RKO (cell line): ENCODE measurements around the gene TUBAL3.
"Not testable (repeated sequence)": the region's sequence is repeated elsewhere in the genome, so short reads cannot be mapped to it uniquely, and the experiment has no call there.

Experiments used
- DNase-seq: peaks from one replicate; pipeline ENCODE4 v3.0.0-alpha.2; 2016; ENCODE audit warnings: low spot score

TUBAL3 gene

DNA sequence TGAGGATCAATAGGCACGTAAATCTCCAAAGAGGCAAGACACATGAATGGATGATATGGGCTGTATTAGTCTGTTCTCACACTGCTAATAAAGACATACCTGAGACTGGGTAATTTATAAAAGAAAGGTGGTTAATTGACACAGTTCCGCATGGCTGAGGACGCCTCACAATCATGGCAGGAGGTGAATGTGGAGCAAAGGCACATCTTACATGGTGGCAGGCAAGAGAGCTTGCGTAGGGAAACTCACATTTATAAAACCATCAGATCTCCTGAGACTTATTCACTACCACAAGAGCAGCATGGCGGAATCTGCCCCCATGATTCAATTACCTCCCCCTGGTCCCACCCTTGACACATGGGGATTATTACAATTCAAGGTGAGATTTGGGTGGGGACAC lies 25.4 kb downstream of the TUBAL3 start:
- DNase-seq, result not testable (repeated sequence)

DNA sequence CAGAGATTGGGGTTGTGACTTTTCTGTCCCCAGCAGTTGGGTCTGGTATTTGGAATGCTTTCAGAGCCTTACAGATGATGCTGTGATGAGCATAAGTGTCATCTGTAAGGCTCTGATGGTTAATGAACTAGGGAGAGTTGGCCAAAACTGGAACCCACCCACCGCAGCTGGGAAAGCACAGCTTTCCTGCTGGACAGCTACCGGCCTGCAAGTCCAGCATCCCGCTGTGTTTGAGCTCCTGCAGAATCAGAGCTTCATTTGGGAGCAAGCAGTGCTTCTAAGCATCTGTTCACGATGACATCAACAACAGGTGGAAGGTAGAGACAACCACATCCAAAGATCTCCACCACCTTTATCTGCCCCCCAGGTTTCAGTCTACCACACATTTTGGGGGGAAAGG lies 28.2 kb downstream of the TUBAL3 start:
- DNase-seq, result no peak

GRCh38 chr10:5373891-5374611 lies 30.6 kb downstream of the TUBAL3 start:
- no peak for DNase-seq

DNA sequence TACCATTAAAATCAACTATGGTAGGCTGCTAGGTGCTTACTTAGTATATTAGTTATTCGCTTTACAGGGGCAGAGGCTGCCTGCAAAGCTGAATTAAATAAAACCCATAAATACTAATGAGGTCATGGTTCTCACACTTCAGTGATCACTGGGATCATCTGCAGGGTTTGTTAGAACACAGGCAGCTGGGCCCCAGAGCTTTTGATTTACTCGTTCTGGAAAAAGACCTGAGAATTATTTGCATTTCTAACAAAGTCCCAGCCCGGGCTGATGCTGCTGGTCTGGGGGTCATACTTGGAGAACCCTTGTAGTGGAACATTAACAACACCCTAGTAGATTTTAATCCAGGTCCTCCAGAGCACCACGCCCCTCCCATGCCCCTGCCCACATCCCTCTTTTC lies 31.3 kb downstream of the TUBAL3 start:
- no peak for DNase-seq

DNA sequence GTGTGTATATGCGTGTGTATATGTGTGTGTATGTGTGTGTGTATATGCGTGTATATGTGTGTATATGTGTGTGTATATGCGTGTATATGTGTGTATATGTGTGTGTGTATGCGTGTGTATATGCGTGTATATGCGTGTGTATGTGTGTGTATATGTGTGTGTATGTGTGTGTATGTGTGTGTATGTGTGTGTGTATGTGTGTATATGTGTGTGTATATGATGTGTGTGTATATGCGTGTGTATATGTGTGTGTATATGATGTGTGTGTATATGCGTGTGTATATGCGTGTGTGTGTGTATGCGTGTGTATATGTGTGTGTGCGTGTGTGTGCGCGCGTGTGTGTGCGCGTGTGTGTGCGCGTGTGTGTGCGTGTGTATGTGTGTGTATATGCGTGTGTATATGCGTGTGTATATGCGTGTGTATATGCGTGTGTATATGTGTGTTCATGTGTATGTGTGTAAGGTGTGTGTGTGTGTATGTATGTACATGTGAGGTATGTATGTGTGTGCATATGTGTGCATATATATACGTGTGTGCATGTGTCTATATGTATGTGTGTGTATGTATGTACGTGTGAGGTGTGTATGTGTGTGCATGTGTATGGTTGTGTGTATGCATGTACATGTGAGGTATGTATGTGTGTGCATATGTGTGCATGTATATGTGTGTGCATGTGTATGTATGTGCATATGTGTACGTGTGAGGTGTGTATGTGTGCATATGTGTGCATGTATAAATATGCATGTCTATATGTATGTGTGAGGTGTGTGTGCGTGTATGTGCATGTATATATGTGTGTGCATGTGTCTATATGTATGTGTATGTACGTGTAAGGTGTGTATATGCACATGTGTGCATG lies 33.9 kb downstream of the TUBAL3 start:
- no peak for DNase-seq

GRCh38 chr10:5369362-5370158 lies 35.1 kb downstream of the TUBAL3 start:
- DNase-seq, result no peak

DNA sequence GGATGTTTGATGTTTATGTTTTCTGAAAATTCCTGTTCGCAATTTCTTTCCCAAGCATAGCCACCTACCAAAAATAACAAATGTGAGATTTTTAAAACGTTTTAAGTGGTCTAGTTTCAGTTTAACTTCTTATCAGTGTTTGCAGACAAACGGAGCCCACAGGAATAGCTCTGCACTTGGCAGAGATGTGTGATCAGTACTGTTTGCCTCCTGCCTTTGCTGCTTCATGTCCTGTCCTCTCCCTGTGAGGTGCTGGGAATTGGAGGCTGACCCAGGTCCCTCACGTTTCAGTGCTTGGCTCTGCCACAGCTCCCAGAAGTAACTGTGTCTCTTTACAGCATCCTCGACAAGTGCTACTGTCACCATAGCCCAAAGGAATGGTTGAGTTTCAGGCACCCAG lies 38.7 kb downstream of the TUBAL3 start:
- DNase-seq, result no peak

DNA sequence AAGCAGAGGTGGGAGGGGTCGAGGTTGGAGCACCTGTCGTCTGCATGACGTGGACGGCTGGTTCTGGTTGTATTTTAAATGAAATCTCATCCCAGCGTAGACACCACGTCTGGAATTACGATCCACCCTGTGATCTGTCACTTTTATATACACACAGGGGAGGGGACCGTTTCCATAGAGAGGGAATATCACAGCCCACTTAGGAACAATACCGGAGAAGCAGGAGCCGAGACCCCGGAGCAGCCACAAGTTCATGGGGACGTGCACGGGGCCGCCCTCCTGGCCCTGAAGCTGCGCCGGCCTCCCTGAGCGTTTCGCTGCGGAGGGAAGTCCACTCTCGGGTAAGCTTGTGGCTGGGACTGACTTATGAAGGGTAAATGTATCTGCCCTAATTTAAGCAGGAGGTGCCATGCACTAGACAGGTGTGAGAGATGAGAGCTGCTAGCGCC lies 39.7 kb downstream of the TUBAL3 start, which contains the start of gene UCN3:
Gene UCN3, plus strand, starts transcription at position 77 of the 449 bp plus-strand sequence. CDS start 8,755 bp downstream, outside the sequence.
- no peak for DNase-seq

- no peak for DNase-seq
Measured at GRCh38 chr10:5364374-5364773, 40.3 kb downstream of the TUBAL3 start.

GRCh38 chr10:5362873-5363272 lies 41.8 kb downstream of the TUBAL3 start:
- DNase-seq, result no peak

DNA sequence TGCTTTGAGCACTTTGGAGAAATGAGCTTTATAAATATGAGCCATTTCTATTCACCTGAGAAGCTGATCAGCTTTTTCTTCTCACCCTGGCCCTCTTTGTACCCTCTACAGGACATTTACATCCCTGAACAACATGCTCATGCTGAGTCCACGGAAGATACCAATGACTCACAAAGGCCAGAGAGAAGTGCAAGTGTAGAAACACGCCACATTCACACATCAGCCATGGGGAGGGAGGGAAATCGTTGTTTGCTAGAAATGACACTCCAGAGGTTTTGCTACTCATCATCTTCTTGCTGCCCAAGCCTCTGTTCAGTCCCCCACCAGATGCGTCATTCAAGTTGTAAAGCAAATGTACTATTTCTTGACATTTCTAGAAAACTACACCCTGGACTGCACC lies 42.7 kb downstream of the TUBAL3 start:
- DNase-seq, result no peak

DNA sequence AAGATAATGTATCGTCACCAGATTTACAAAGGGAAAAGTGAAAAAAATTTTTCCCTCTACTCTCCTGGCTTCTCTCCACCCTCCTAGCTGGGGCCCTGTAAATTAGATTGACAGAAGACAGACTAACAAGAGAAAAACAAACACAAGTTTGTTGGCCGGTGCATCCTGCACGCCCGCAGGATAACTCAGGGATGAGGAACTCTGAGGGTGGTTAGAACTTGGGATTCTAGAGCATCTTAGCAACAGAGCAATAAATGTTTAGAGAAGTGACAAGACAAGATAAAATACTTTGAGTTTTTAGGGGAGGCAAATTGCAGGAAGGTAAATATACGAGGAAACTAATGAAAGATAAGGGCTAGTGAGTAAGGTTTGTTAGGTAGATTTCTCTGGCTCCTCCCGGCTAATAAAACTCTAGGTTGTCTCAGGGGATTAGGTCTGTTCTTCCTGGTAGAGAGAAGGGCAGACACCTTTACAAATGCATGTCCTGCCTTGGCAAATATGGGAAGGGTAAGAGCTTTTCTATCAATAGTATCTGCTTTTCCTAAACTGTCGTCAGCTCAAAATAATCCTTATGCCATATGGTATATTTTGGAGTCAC lies 44.2 kb downstream of the TUBAL3 start:
- DNase-seq, result no peak

- DNase-seq, result no peak
Measured at GRCh38 chr10:5356302-5356763, 48.3 kb downstream of the TUBAL3 start.

DNA sequence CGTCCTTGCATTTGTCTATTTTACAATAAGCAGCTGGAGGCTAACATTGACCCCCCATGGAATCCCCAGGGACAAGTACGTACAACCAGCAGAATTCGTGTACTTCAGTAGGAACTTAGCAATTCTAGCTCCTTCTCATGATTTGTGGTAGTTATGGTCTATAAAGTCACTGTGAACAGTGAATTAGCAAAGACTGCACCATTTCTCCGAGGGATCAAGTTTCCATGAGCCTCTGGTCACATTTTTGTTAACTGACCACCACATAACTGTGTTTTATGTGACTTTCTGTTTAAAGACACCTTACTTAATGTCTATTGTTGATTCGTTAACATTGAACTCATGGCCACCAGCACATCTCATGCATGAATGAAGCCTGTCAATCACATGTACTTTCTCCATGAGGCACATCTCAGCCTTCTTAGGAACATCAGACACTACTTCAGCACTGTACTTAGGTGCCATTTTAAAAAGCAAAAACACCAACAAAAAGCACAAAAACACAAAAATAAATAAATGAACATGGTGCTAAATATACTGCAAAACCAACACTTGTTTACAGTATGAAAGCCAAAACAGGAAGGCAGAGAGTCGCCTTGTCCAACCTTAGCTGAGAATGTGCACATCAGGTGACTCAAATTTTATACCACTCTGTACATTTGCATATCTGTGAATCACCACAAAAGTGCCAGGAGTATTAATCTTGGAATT lies 48.9 kb downstream of the TUBAL3 start:
- no peak for DNase-seq

DNA sequence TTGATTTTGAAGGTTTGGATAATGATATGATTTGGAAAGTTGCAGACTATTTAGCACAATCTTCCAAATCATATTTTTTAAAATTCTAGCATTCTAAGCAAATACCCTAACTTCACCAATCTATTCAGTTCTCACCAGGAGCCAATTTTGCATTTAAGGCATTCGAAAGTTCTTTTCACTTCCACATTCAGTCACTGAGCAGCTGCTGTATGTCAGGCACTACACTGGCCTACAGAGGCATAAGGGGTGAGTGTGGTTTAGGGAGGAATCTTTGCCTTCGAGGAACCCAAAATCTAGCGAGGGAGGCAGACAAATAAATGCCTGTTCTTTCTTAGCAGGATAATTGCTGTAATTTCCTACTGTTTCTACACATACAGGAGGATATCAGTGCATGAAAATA lies 50.6 kb downstream of the TUBAL3 start:
- no peak for DNase-seq

GRCh38 chr10:5349362-5349761 lies 55.3 kb downstream of the TUBAL3 start:
- DNase-seq, result no peak

- DNase-seq, result no peak
Measured at GRCh38 chr10:5346881-5347280, 57.7 kb downstream of the TUBAL3 start.

GRCh38 chr10:5344746-5345145 lies 59.9 kb downstream of the TUBAL3 start:
- no peak for DNase-seq

GRCh38 chr10:5343979-5344378 lies 60.6 kb downstream of the TUBAL3 start:
- DNase-seq, result no peak

GRCh38 chr10:5343561-5343960 lies 61.1 kb downstream of the TUBAL3 start:
- DNase-seq, result peak; percentile 45
